Natural killer cell (primary cell): Measurements from ENCODE around the gene TENM3. TPM values are rescaled to one million over a fixed set of nuclear protein-coding genes. Genes with fewer than 3 reads are reported as not detected.

Source experiments
- ATAC-seq, 3 donors: fragments of 150-1000 bp in 2 of 3; fragments of 200-7000 bp in 1 of 3; cut with Tn5 transposase; 1 replicate in 1 of 3; 2 replicates in 2 of 3; pipeline ENCODE4 v1.10.0; 2021; ENCODE audit warnings: mild to moderate bottlenecking in 2 of 3, moderate library complexity in 2 of 3
- DNase-seq, 2 donors: peaks; one replicate each; pipeline versions ENCODE4 v3.0.0 to v3.0.0-alpha.2; 2013 to 2021; ENCODE audit warnings: mixed read lengths in 1 of 2
- H3K27ac ChIP-seq: one replicate; pipeline ENCODE4 v1.5.1; 2013; ENCODE audit warnings: mild to moderate bottlenecking, low read length
- H3K27me3 ChIP-seq: one replicate; pipeline ENCODE4 v1.6.1; 2013; ENCODE audit warnings: low read length; ENCODE audit not compliant: control insufficient read depth, insufficient read depth
- H3K36me3 ChIP-seq: one replicate; pipeline ENCODE4 v1.6.1; 2013; ENCODE audit warnings: low read length; ENCODE audit not compliant: control insufficient read depth, insufficient read depth
- H3K4me1 ChIP-seq: one replicate; pipeline ENCODE4 v1.6.1; 2013; ENCODE audit warnings: low read length; ENCODE audit not compliant: control insufficient read depth, insufficient read depth
- H3K4me3 ChIP-seq: one replicate; pipeline ENCODE4 v1.5.1; 2013; ENCODE audit warnings: low read length
- H3K9me3 ChIP-seq: one replicate; pipeline ENCODE4 v1.6.1; 2013; ENCODE audit warnings: low read length; ENCODE audit not compliant: control insufficient read depth, insufficient read depth
- H3K27ac Mint-ChIP-seq, 2 donors: one replicate each; pipeline ENCODE4 v1.8.0; 2022; ENCODE audit warnings: mild to moderate bottlenecking in 2 of 2, mixed read lengths in 2 of 2, moderate library complexity in 1 of 2
- H3K27me3 Mint-ChIP-seq, 2 donors: one replicate each; pipeline ENCODE4 v1.8.0; 2022; ENCODE audit warnings: low read depth in 2 of 2, mixed read lengths in 2 of 2
- H3K36me3 Mint-ChIP-seq: one replicate; pipeline ENCODE4 v1.8.0; 2022; ENCODE audit warnings: mixed read lengths
- H3K4me1 Mint-ChIP-seq, 2 donors: one replicate each; pipeline ENCODE4 v1.8.0; 2022; ENCODE audit warnings: mixed read lengths in 2 of 2
- H3K4me3 Mint-ChIP-seq: one replicate; pipeline ENCODE4 v1.8.0; 2022; ENCODE audit warnings: mild to moderate bottlenecking, moderate library complexity, mixed read lengths
- H3K9me3 Mint-ChIP-seq, 2 donors: one replicate each; pipeline ENCODE4 v1.8.0; 2022; ENCODE audit warnings: mixed read lengths in 2 of 2
- CTCF ChIP-seq: fragments of 200-600 bp; IDR thresholded peaks from one replicate; pipeline ENCODE4 v1.8.0; 2022; ENCODE audit warnings: antibody characterized with exemption
- WGBS: methylation state at CpG from one replicate; pipeline ENCODE4 v1.1.7; 2013; ENCODE audit warnings: missing lambda C conversion rate; ENCODE audit not compliant: insufficient coverage; 5-methylcytosine and 5-hydroxymethylcytosine counted together
- intact Hi-C: fragments of 100-400 bp; cut with micrococcal nuclease; formaldehyde crosslinking; loops from one replicate; pipeline ENCODE4 v1.14.2; 2022
- total RNA-seq, 4 donors: library from RNA; stranded (reverse); fragments of 120-200 nt in 1 of 4; gene quantifications; one replicate each; pipeline versions ENCODE4 v1.2.3 to v1.2.4, GENCODE V29; 2013 to 2022

TENM3 gene
- total RNA-seq, 3 donors from 2014 or later (not counting 1 experiment from before 2014, with no cell fraction given), result not detected

DNA sequence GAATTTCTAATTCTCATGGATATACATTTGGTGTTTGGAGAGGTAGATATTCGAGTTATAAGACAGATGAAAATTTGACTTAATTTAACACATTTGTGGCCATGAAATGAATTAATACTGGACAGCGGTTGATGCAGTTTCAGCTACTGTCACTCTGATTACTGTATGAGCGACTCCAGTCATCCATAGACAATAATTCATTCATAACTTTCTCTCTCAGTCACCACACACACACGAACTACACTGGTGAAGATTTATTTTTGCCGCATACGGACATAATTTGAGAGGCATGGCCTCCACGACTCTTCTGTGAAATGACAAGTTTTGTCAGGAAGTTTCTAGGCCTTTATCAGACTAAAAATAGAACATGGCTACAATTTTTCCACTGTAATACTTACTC is 177.0 kb downstream of the TENM3 start:
- no peak for ATAC-seq
- Histone ChIP-seq H3K27me3 (no peaks in the 10 kb centered on the region), H3K9me3 (no peaks in the 10 kb centered on the region), H3K4me1 (no peaks in the 10 kb centered on the region), H3K4me3 (no peak overlapping the region), H3K36me3 (no peaks in the 10 kb centered on the region), H3K27ac (no peak overlapping the region)
- TF ChIP-seq CTCF, result no peak
- H3K4me1 Mint-ChIP-seq, result no peaks in the 10 kb centered on the region
- 82% methylated on average over 7 of the region's 7 CpGs for WGBS
- H3K9me3 Mint-ChIP-seq, result peaks cover 3 to 8% of the 10 kb centered on the region in 2 donors
- no peak overlapping the region for H3K4me3 Mint-ChIP-seq
- H3K36me3 Mint-ChIP-seq, result no peaks in the 10 kb centered on the region
- DNase-seq, result no peak
- H3K27ac Mint-ChIP-seq, result no peak overlapping the region
- intact Hi-C loops, result no loop called here
- H3K27me3 Mint-ChIP-seq, result no peaks in the 10 kb centered on the region

DNA sequence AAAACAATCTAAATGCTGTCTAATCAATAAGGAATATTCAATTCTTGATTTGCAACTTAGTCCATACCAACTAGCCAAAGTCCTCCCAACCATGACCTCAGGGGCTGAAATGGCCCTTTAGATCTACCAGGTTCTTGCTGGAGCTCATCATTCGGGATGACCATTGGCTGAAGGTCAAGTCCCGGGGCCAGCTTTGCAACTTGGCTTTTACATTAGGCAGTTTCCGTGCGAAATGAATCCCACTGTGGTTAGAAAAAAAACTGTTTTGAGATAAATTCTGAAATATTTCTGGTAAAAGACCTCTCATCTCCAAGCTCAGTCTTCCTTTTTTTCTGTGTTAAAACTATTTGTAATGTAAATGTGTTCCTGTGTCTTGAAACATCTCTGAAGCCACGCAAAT is 178.6 kb downstream of the TENM3 start:
- no peaks in the 10 kb centered on the region for H3K4me1 Mint-ChIP-seq
- no peaks in the 10 kb centered on the region for H3K27me3 Mint-ChIP-seq
- H3K36me3 Mint-ChIP-seq, result no peaks in the 10 kb centered on the region
- intact Hi-C loops, result no loop called here
- H3K27me3 ChIP-seq, result no peaks in the 10 kb centered on the region
- no peaks in the 10 kb centered on the region for H3K36me3 ChIP-seq
- no peak for ATAC-seq
- no peak overlapping the region for H3K4me3 Mint-ChIP-seq
- no peaks in the 10 kb centered on the region for H3K9me3 ChIP-seq
- WGBS, result 93% methylated on average over 5 of the region's 5 CpGs
- no peak for TF ChIP-seq CTCF
- H3K9me3 Mint-ChIP-seq, result peaks cover 3 to 8% of the 10 kb centered on the region in 2 donors
- no peak overlapping the region for H3K27ac Mint-ChIP-seq
- no peak overlapping the region for H3K27ac ChIP-seq
- DNase-seq, result no peak
- H3K4me1 ChIP-seq, result no peaks in the 10 kb centered on the region
- H3K4me3 ChIP-seq, result no peak overlapping the region

DNA sequence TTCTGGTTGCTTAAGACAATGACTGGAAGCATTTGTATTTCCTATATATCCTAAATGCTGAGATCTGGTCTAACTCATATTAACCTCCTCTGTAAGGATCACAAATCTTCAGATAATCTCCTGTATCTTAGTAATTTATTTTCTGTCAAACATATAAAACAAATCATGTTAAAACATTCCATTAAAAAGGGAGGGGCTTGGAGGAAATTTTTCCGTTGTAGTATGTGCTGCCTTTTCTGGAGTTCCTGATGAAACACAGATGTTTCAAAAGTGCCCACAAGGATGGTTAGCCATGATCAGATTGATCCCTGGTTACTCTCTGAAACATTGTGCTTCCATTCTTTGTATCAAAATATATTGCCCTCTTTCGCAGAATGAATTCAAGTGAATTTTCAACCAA is 182.1 kb downstream of the TENM3 start:
- no peaks in the 10 kb centered on the region for H3K27me3 Mint-ChIP-seq
- no peak for TF ChIP-seq CTCF
- Histone ChIP-seq H3K36me3 (no peaks in the 10 kb centered on the region), H3K27ac (no peak overlapping the region), H3K4me1 (no peaks in the 10 kb centered on the region), H3K4me3 (no peak overlapping the region), H3K27me3 (no peaks in the 10 kb centered on the region), H3K9me3 (no peaks in the 10 kb centered on the region)
- DNase-seq (no peak), ATAC-seq (no peak)
- intact Hi-C loops, result no loop called here
- H3K9me3 Mint-ChIP-seq, result peaks cover 0 to 6% of the 10 kb centered on the region in 2 donors
- H3K36me3 Mint-ChIP-seq, result no peaks in the 10 kb centered on the region
- WGBS, result 100% methylated on average over 2 of the region's 2 CpGs
- no peak overlapping the region for H3K4me3 Mint-ChIP-seq
- H3K4me1 Mint-ChIP-seq, result no peaks in the 10 kb centered on the region
- no peak overlapping the region for H3K27ac Mint-ChIP-seq

GRCh38 chr4:182426901-182427300 is 183.7 kb downstream of the TENM3 start:
- Histone ChIP-seq H3K9me3 (no peaks in the 10 kb centered on the region), H3K4me3 (no peak overlapping the region), H3K27ac (no peak overlapping the region), H3K36me3 (no peaks in the 10 kb centered on the region), H3K27me3 (no peaks in the 10 kb centered on the region), H3K4me1 (no peaks in the 10 kb centered on the region)
- Mint-ChIP-seq H3K9me3 (peaks cover 0 to 6% of the 10 kb centered on the region in 2 donors), H3K27me3 (no peaks in the 10 kb centered on the region), H3K36me3 (no peaks in the 10 kb centered on the region), H3K27ac (no peak overlapping the region), H3K4me1 (no peaks in the 10 kb centered on the region), H3K4me3 (no peak overlapping the region)
- no CpG with 5 or more reads among the region's 1 CpG for WGBS
- no peak for ATAC-seq
- intact Hi-C loops, result no loop called here
- TF ChIP-seq CTCF, result no peak
- no peak for DNase-seq
